Skeletal muscle tissue (tissue), 4 donors: ENCODE results near the gene STUM. TPM values are rescaled to one million over a fixed set of nuclear protein-coding genes. Genes with fewer than 3 reads are reported as not detected.

Source experiments
- H3K27ac ChIP-seq: one replicate; pipeline ENCODE4 v1.7.0; 2013; ENCODE audit warnings: mild to moderate bottlenecking, low read depth, low read length, inconsistent platforms
- H3K27me3 ChIP-seq, 3 donors: one replicate each; pipeline ENCODE4 v1.7.0; 2013; ENCODE audit warnings: low read length in 3 of 3; ENCODE audit not compliant: control insufficient read depth in 3 of 3, insufficient read depth in 3 of 3
- H3K36me3 ChIP-seq, 3 donors: one replicate each; pipeline ENCODE4 v1.7.0; 2013; ENCODE audit warnings: low read length in 3 of 3; ENCODE audit not compliant: control insufficient read depth in 3 of 3, insufficient read depth in 3 of 3
- H3K4me1 ChIP-seq, 3 donors: one replicate each; pipeline ENCODE4 v1.7.0; 2013; ENCODE audit warnings: low read length in 3 of 3, mild to moderate bottlenecking in 3 of 3; ENCODE audit not compliant: control insufficient read depth in 3 of 3, insufficient read depth in 3 of 3
- H3K4me3 ChIP-seq, 3 donors: one replicate each; pipeline ENCODE4 v1.7.0; 2013; ENCODE audit warnings: low read length in 3 of 3
- H3K9ac ChIP-seq, 3 donors: one replicate each; pipeline ENCODE4 v1.7.0; 2013; ENCODE audit warnings: low read length in 3 of 3, mild to moderate bottlenecking in 3 of 3, moderate library complexity in 2 of 3, low read depth in 1 of 3
- H3K9me3 ChIP-seq, 3 donors: one replicate each; pipeline ENCODE4 v1.7.0; 2013; ENCODE audit warnings: low read length in 3 of 3; ENCODE audit not compliant: control insufficient read depth in 3 of 3
- total RNA-seq: library from RNA; depleted of rRNA; stranded (reverse); fragments of >200 nt; gene quantifications from one replicate; pipeline ENCODE4 v1.2.3, GENCODE V29; 2014
- donor health status: Osteomylitis.

Gene STUM
- total RNA-seq, 1 donor from 2014 or later = 2.6 TPM

- H3K4me1 ChIP-seq = peaks cover 7 to 9% (median 7%) of the 10 kb centered on the region in 3 donors
Observed at GRCh38 chr1:226627050-226627755, 78.6 kb downstream of the STUM start.

GRCh38 chr1:226627924-226628611 lies 79.5 kb downstream of the STUM start:
- H3K27me3 ChIP-seq = no peaks in the 10 kb centered on the region
- H3K27ac ChIP-seq = no peak overlapping the region
- H3K9me3 ChIP-seq = no peaks in the 10 kb centered on the region
- no peak overlapping the region for H3K4me3 ChIP-seq
- H3K9ac ChIP-seq = no peak overlapping the region
- peaks cover 7 to 13% (median 9%) of the 10 kb centered on the region in 3 donors for H3K4me1 ChIP-seq
- no peaks in the 10 kb centered on the region for H3K36me3 ChIP-seq

More at GRCh38 chr1:226627050-226627755, 78.6 kb downstream of the STUM start:
- H3K27me3 ChIP-seq = no peaks in the 10 kb centered on the region
- no peak overlapping the region for H3K4me3 ChIP-seq
- no peaks in the 10 kb centered on the region for H3K36me3 ChIP-seq
- H3K9me3 ChIP-seq = peaks cover 0 to 3% (median 2%) of the 10 kb centered on the region in 3 donors
- H3K27ac ChIP-seq = no peak overlapping the region
- no peak overlapping the region for H3K9ac ChIP-seq

DNA sequence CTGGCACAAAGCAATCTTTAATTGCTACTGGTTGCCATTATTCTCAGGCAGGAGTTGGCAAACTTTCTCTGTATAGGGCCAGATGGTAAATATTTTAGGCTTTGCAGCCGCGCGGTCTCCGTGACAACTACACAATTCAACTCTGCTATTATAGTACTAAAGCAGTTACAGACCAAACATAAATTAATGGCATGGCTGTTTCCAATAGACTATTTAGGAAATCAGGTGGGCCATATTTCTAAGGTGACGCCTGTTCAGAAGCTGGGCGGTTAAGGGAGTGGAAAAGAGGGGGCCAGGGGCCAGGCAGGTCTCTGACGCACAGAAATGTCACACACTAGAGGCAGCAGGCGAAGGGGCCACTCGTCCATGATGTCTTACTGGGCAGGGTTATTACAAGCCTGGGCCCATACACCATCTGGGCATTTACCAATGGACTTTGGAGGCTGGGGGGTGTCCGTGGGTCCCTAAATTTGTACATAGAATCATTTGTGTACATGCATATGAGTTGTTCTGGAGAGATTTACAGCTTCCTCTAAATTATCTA lies 80.1 kb downstream of the STUM start:
- H3K27me3 ChIP-seq = no peaks in the 10 kb centered on the region
- H3K4me3 ChIP-seq = no peak overlapping the region
- no peak overlapping the region for H3K9ac ChIP-seq
- no peaks in the 10 kb centered on the region for H3K36me3 ChIP-seq
- no peak overlapping the region for H3K27ac ChIP-seq
- H3K4me1 ChIP-seq = peaks cover 10 to 19% (median 14%) of the 10 kb centered on the region in 3 donors
- H3K9me3 ChIP-seq = no peaks in the 10 kb centered on the region

GRCh38 chr1:226629210-226629895 lies 80.8 kb downstream of the STUM start:
- no peak overlapping the region for H3K9ac ChIP-seq
- no peaks in the 10 kb centered on the region for H3K9me3 ChIP-seq
- no peak overlapping the region for H3K27ac ChIP-seq

GRCh38 chr1:226629896-226630550 lies 81.5 kb downstream of the STUM start:
- Histone ChIP-seq H3K27ac (no peak overlapping the region), H3K27me3 (no peaks in the 10 kb centered on the region)

More at GRCh38 chr1:226629210-226629895, 80.8 kb downstream of the STUM start:
- peaks cover 17 to 26% (median 21%) of the 10 kb centered on the region in 3 donors for H3K4me1 ChIP-seq
- no peaks in the 10 kb centered on the region for H3K36me3 ChIP-seq
- no peaks in the 10 kb centered on the region for H3K27me3 ChIP-seq
- no peak overlapping the region for H3K4me3 ChIP-seq

GRCh38 chr1:226630592-226630991 lies 82.0 kb downstream of the STUM start:
- Histone ChIP-seq H3K4me1 (peaks cover 17 to 30% (median 22%) of the 10 kb centered on the region in 3 donors), H3K9ac (no peak overlapping the region), H3K27ac (no peak overlapping the region)

More at GRCh38 chr1:226629896-226630550, 81.5 kb downstream of the STUM start:
- Histone ChIP-seq H3K4me1 (peaks cover 17 to 29% (median 22%) of the 10 kb centered on the region in 3 donors), H3K9ac (no peak overlapping the region), H3K36me3 (peaks cover 0 to 4% (median 3%) of the 10 kb centered on the region in 3 donors), H3K4me3 (no peak overlapping the region), H3K9me3 (no peaks in the 10 kb centered on the region)

DNA sequence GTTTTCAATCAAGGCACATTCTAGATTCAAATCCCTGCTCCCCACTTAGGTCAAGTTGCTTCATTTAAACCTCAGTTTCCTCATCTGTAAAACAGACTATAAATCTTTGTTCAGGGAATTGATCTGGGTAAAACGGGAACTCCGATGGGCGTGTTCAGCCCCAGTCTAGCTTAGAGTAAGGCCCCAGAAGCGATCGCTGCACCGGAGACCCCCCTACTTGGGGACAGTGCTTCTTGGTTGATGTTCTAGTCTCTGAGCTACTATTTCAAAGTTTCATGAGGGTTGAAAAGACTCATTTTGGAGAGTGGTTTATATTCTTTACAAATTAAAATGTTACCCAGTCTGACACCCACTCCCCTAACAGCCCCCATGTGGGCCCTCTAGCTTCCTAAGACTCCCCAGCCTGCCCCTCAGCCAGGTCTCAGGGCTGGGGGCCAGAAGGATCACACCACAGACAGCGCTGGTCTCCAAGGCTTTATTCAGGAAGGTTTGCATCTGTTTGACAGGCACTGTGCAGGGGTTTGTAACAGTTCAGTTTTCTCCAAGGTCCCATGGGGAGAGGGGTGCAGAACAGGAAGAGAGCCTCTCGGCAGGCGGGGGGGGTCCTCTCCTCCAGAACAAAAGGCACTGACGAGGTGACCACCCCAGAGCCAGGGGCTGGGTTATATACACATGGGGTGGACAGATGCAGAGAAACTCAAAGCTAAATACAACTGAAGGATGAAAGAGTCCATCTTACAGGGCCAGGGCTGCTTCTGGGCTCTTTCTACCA lies 82.9 kb downstream of the STUM start:
- H3K9me3 ChIP-seq = no peaks in the 10 kb centered on the region
- no peak overlapping the region for H3K4me3 ChIP-seq
- H3K36me3 ChIP-seq = peaks cover 3 to 7% (median 6%) of the 10 kb centered on the region in 3 donors
- peaks cover 14 to 30% (median 18%) of the 10 kb centered on the region in 3 donors for H3K4me1 ChIP-seq
- no peak overlapping the region for H3K9ac ChIP-seq
- H3K27ac ChIP-seq = no peak overlapping the region
- H3K27me3 ChIP-seq = no peaks in the 10 kb centered on the region

More at GRCh38 chr1:226630592-226630991, 82.0 kb downstream of the STUM start:
- Histone ChIP-seq H3K4me3 (no peak overlapping the region), H3K27me3 (no peaks in the 10 kb centered on the region), H3K36me3 (peaks cover 0 to 7% (median 6%) of the 10 kb centered on the region in 3 donors), H3K9me3 (no peaks in the 10 kb centered on the region)

DNA sequence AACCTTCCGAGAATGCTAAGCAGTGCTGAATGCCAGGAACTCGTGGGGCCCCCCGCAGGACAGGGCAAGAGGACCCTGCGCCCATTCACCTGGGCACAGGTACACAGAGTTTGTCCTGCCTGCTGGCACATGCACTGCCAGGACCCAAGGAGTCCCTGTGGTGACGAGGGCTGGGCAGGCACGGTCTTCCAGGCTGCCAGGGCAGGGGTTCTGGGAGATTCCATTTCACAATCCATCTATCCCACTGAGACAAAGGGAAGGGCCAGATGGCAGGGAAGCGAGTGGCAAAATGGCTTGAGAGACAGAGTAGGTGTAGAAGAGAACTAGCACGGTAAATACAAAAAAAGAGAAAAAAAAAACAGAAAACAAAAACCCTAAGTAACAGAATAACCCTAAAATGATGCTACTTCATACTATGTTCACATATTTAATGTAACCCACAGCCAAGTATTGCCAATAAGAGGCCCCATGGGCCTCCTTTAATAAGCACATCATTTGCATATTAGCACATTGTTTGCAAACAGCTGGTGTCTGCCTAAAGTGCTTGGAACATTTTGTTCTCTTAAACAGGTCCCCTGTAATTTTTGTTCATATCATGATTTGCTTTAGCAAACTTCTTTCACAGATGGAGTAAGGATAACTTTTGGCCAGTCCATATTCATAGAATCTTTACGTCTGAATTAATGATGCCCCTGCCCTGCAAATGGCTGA lies 83.8 kb downstream of the STUM start:
- no peak overlapping the region for H3K4me3 ChIP-seq
- peaks cover 6 to 15% (median 10%) of the 10 kb centered on the region in 3 donors for H3K36me3 ChIP-seq
- no peak overlapping the region for H3K27ac ChIP-seq
- H3K9me3 ChIP-seq = no peaks in the 10 kb centered on the region
- peak overlapping the region in 1 of 3 donors; percentile 16 for H3K9ac ChIP-seq
- H3K4me1 ChIP-seq = peaks cover 14 to 29% (median 20%) of the 10 kb centered on the region in 3 donors
- no peaks in the 10 kb centered on the region for H3K27me3 ChIP-seq
